Spinal cord (tissue), 10 donors: ENCODE data around the gene SLC5A2. TPM values are rescaled to one million over a fixed set of nuclear protein-coding genes. Genes with fewer than 3 reads are reported as not detected.

ENCODE experiments used
- DNase-seq, 6 donors: peaks; one replicate each; pipeline versions ENCODE4 v3.0.0 to v3.0.0-alpha.2; 2013 to 2015; ENCODE audit warnings: low spot score in 6 of 6, low read depth in 4 of 6
- H3K27ac ChIP-seq: one replicate; pipeline ENCODE4 v1.5.1; 2013; ENCODE audit warnings: low read depth, low read length, control low read depth
- H3K27me3 ChIP-seq: one replicate; pipeline ENCODE4 v1.6.1; 2013; ENCODE audit warnings: low read length; ENCODE audit not compliant: control insufficient read depth, insufficient read depth
- H3K36me3 ChIP-seq: one replicate; pipeline ENCODE4 v1.6.1; 2013; ENCODE audit warnings: low read length; ENCODE audit not compliant: control insufficient read depth, insufficient read depth
- H3K4me1 ChIP-seq: one replicate; pipeline ENCODE4 v1.6.1; 2013; ENCODE audit warnings: low read length; ENCODE audit not compliant: control insufficient read depth, insufficient read depth
- H3K4me3 ChIP-seq: one replicate; pipeline ENCODE4 v1.5.1; 2013; ENCODE audit warnings: low read depth, low read length, control low read depth
- H3K9me3 ChIP-seq: one replicate; pipeline ENCODE4 v1.6.1; 2013; ENCODE audit warnings: low read length; ENCODE audit not compliant: control insufficient read depth, insufficient read depth
- WGBS: methylation state at CpG from one replicate; pipeline ENCODE4 v1.1.5; 2013; ENCODE audit warnings: missing lambda C conversion rate; ENCODE audit not compliant: insufficient coverage; 5-methylcytosine and 5-hydroxymethylcytosine counted together
- polyA plus RNA-seq, 2 donors: library from polyadenylated mRNA; unstranded; fragments of 120-200 nt; gene quantifications; one replicate each; pipeline ENCODE4 v1.2.1, GENCODE V29; 2013; ENCODE audit not compliant: insufficient read length in 2 of 2
- total RNA-seq, 2 donors: library from RNA; depleted of rRNA in 1 of 2; stranded (reverse); fragments of 120-200 nt in 1 of 2; fragments of >200 nt in 1 of 2; gene quantifications; one replicate each; pipeline versions ENCODE4 v1.2.3 to v1.2.4, GENCODE V29; 2013 to 2014
- donor health status: healthy.

The SLC5A2 gene
- total and polyA plus RNA-seq, 4 donors = 0.40 to 13.6 (median 6.1) TPM

DNA sequence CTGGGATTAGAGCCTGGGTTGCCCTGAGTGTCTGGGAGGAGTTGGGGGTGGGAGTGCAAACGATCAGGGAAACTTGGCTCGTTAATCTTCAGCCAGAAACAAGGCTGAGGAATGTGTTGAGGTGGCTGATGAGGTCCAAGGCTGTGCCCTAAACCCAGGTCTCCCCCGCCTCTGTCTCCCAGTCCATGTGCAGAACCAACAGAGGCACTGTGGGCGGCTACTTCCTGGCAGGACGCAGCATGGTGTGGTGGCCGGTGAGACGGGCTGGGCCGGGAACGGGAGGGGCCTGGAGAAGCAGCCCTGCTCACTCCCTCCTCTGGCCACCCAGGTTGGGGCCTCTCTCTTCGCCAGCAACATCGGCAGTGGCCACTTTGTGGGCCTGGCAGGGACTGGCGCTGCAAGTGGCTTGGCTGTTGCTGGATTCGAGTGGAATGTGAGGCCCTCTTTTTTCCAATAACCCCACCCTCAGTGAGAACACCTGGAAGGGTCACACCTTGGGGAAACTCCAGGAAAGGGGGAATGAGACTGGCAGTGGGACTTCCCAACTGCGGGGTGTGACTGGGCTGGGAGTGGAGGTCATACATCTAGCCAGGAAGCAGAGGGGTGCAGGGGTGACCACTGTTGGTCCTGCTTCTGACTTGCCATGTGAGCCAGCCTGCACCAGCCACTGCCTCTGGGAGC is 1.7 kb downstream of the SLC5A2 start:
- Histone ChIP-seq H3K9me3 (no peaks in the 10 kb centered on the region), H3K4me1 (peaks cover 29% of the 10 kb centered on the region), H3K4me3 (no peak overlapping the region), H3K27me3 (peaks cover 21% of the 10 kb centered on the region), H3K36me3 (peaks cover 8% of the 10 kb centered on the region), H3K27ac (no peak overlapping the region)
- no peak for DNase-seq
- 27% methylated on average over 11 of the region's 14 CpGs for WGBS

DNA sequence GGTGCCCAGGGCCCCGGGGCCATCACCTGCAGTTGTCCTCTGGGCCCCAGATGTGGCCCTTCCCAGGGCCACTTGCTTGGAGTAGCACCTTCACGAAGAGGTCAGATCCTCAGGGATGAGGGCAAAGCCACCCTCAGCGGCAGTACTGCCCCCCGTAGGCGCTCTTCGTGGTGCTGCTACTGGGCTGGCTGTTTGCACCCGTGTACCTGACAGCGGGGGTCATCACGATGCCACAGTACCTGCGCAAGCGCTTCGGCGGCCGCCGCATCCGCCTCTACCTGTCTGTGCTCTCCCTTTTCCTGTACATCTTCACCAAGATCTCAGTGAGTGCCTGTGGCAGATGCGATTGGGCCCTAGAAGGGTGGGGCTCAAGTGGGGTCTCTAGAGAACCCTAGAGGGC is 2.6 kb downstream of the SLC5A2 start:
- H3K27ac ChIP-seq = no peak overlapping the region
- peaks cover 17% of the 10 kb centered on the region for H3K36me3 ChIP-seq
- H3K4me1 ChIP-seq = peaks cover 29% of the 10 kb centered on the region
- WGBS = 90% methylated on average over 8 of the region's 17 CpGs
- no peak overlapping the region for H3K4me3 ChIP-seq
- H3K9me3 ChIP-seq = no peaks in the 10 kb centered on the region
- no peak for DNase-seq
- H3K27me3 ChIP-seq = peaks cover 21% of the 10 kb centered on the region

DNA sequence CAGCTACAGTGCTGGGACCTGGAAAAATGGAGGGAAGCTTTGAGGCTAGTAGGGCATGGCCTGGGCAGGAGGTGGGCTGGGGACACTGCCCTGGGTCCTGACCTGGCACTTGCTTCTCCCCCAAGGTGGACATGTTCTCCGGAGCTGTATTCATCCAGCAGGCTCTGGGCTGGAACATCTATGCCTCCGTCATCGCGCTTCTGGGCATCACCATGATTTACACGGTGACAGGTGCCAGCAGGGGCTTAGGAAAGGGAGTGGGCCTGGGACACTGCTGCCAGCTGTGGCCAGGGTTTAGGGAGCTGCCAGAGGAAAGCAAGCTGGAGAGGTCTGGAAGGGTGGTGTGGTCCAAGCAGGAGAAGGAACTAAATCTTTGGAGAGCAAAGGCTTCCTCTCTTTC is 3.1 kb downstream of the SLC5A2 start:
- 82% methylated on average over 3 of the region's 5 CpGs for WGBS
- H3K27me3 ChIP-seq = peaks cover 21% of the 10 kb centered on the region
- no peaks in the 10 kb centered on the region for H3K9me3 ChIP-seq
- no peak for DNase-seq
- no peak overlapping the region for H3K27ac ChIP-seq
- no peak overlapping the region for H3K4me3 ChIP-seq
- H3K36me3 ChIP-seq = peaks cover 22% of the 10 kb centered on the region
- H3K4me1 ChIP-seq = peaks cover 29% of the 10 kb centered on the region

DNA sequence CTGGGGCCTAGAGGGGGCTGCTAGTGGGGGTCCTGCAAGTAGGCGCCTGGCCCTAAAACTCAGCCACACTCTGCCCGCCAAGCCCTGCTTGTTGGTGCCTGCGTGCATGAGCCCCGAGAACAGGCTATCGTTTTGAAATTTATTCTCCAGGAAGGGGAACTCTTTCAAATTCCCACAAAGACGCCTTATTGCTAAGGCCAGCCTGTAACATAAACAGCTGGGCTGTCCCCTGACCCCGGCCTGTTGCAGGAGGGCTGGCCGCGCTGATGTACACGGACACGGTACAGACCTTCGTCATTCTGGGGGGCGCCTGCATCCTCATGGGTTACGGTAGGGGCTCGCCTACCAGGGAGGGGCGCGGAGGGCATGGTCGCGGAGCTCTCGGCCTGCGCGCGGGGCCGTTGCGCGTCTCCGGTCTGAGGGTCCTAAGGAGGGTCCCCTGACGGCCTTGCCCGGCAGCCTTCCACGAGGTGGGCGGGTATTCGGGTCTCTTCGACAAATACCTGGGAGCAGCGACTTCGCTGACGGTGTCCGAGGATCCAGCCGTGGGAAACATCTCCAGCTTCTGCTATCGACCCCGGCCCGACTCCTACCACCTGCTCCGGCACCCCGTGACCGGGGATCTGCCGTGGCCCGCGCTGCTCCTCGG is 4.3 kb downstream of the SLC5A2 start:
- peak overlapping the region; percentile 42 for H3K4me3 ChIP-seq
- peaks cover 33% of the 10 kb centered on the region for H3K36me3 ChIP-seq
- WGBS = 3% methylated on average over 48 of the region's 48 CpGs
- no peak overlapping the region for H3K27ac ChIP-seq
- no peaks in the 10 kb centered on the region for H3K9me3 ChIP-seq
- peaks cover 29% of the 10 kb centered on the region for H3K4me1 ChIP-seq
- no peak for DNase-seq
- H3K27me3 ChIP-seq = peaks cover 21% of the 10 kb centered on the region

DNA sequence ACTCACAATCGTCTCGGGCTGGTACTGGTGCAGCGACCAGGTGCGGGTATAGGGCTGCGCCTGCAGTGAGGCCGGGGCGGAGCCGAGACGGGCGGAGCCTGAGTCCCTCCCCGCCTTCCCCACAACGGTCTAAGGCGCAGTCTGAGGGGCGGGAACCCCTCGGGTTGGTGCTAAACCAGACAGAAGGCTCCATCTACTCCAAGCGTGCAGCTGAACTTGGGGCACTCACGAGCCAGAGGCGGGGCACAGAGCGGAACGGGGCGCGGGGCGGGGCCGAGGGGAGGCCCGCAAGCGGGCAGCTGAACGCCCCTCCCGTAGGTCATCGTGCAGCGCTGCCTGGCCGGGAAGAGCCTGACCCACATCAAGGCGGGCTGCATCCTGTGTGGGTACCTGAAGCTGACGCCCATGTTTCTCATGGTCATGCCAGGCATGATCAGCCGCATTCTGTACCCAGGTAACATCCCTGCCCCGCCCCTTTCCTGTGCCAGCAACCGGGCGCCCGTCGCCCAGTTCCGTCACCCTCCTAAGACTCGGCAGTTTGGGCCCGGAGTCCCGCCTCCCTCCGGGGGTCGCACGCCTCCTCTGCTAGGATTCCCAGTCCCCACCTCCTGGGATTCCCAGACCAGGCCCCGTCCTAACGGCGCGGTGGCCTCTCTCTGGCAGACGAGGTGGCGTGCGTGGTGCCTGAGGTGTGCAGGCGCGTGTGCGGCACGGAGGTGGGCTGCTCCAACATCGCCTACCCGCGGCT is 5.0 kb downstream of the SLC5A2 start:
- DNase-seq = peak in 2 of 6 donors; percentile 68 to 85
- Histone ChIP-seq H3K27me3 (peaks cover 21% of the 10 kb centered on the region), H3K9me3 (no peaks in the 10 kb centered on the region), H3K4me3 (peak overlapping the region; percentile 42), H3K27ac (no peak overlapping the region), H3K4me1 (peaks cover 29% of the 10 kb centered on the region), H3K36me3 (peaks cover 40% of the 10 kb centered on the region)
- 0% methylated on average over 60 of the region's 60 CpGs for WGBS

DNA sequence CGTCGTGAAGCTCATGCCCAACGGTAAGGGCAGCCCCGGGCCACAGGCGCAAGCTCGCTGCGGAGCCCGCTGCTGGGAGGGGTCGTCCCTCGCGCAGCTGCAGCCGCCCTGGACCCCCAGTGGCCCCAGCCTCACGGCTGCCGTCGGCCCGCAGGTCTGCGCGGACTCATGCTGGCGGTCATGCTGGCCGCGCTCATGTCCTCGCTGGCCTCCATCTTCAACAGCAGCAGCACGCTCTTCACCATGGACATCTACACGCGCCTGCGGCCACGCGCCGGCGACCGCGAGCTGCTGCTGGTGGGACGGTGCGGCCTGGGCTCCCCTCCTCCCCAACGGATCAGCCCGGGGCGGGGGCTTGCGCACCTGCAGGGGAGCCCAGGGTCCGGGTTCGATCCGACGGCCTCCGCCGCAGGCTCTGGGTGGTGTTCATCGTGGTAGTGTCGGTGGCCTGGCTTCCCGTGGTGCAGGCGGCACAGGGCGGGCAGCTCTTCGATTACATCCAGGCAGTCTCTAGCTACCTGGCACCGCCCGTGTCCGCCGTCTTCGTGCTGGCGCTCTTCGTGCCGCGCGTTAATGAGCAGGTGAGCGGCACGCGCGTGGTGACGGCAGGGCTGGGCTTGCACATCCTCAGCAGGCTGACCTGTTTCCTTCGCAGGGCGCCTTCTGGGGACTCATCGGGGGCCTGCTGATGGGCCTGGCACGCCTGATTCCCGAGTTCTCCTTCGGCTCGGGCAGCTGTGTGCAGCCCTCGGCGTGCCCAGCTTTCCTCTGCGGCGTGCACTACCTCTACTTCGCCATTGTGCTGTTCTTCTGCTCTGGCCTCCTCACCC is 5.8 kb downstream of the SLC5A2 start:
- Histone ChIP-seq H3K36me3 (peaks cover 48% of the 10 kb centered on the region), H3K27me3 (peaks cover 21% of the 10 kb centered on the region), H3K4me3 (peak overlapping the region; percentile 42), H3K27ac (no peak overlapping the region), H3K9me3 (no peaks in the 10 kb centered on the region), H3K4me1 (peaks cover 29% of the 10 kb centered on the region)
- 22% methylated on average over 77 of the region's 77 CpGs for WGBS
- peak in 2 of 6 donors; percentile 41 to 47 for DNase-seq

DNA sequence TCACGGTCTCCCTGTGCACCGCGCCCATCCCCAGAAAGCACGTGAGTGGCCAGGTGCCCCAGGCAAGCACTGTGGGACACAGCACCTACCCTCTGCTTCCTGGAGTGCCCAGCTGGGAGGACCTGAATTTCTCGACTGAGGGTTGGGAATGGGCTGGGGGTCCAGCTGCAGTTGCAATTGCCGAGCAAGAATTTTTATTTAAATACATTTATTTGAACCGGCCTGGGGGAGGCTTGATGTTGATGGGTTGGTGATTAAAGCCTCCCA is 6.3 kb downstream of the SLC5A2 start:
- Histone ChIP-seq H3K36me3 (peaks cover 54% of the 10 kb centered on the region), H3K4me3 (no peak overlapping the region), H3K4me1 (peaks cover 29% of the 10 kb centered on the region), H3K9me3 (no peaks in the 10 kb centered on the region), H3K27me3 (peaks cover 21% of the 10 kb centered on the region), H3K27ac (no peak overlapping the region)
- 73% methylated on average over 4 of the region's 7 CpGs for WGBS
- no peak for DNase-seq

DNA sequence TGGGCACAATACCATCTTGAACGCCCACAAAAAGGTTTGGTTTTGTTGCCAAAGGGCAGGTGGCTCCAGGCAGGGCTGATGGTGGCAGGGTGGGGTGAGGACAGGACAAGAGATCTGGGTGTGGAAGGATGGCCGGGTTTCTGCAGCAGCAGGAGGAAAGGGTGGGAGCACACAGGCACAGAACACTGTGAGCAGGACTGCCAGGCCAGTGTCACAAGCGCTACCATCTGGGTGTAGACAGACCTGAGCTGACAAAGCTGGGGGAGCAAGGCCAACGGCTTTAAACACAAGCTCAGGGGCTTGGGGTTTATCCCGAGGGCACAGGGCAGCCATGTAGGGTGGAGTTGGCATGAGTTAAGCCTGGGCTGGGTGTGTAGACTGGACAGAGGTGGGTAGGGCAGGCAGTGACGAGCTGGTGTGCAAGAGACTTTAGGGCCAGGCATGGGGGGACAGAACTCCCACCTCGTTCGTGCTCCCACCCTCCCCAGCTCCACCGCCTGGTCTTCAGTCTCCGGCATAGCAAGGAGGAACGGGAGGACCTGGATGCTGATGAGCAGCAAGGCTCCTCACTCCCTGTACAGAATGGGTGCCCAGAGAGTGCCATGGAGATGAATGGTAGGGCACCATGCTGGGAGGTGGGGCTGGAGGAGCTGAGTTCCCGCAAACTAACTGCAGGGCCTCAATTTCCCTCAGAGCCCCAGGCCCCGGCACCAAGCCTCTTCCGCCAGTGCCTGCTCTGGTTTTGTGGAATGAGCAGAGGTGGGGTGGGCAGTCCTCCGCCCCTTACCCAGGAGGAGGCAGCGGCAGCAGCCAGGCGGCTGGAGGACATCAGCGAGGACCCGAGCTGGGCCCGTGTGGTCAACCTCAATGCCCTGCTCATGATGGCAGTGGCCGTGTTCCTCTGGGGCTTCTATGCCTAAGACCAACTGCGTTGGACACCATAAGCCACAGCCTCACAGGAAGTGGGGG is 7.0 kb downstream of the SLC5A2 start:
- no peak for DNase-seq
- no peak overlapping the region for H3K27ac ChIP-seq
- no peak overlapping the region for H3K4me3 ChIP-seq
- H3K9me3 ChIP-seq = no peaks in the 10 kb centered on the region
- peaks cover 29% of the 10 kb centered on the region for H3K4me1 ChIP-seq
- 95% methylated on average over 18 of the region's 22 CpGs for WGBS
- peaks cover 18% of the 10 kb centered on the region for H3K27me3 ChIP-seq
- peaks cover 59% of the 10 kb centered on the region for H3K36me3 ChIP-seq
